ENCODE data around the gene VTI1A.

DNA sequence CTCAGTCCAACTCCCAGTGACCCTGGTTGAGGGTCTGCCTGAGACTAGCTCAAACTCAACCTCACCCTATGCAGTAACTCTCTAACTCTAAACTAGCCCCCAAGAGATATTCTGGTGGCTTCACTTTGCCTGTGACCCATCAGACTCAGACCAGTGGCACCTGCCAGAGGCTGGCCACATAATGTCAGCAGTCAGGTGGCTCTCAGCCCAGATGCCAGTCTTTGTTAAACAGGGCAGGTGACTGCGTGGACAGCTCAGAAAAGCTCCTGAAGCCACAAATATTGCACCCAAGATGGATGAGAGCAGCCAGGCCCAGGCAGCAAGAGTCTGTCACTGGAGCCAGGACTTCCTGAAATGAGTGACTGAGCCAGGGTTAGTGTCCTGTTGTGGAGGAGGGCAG lies 373.3 kb downstream of the VTI1A start:
- TF ChIP-seq, protein P1, sequence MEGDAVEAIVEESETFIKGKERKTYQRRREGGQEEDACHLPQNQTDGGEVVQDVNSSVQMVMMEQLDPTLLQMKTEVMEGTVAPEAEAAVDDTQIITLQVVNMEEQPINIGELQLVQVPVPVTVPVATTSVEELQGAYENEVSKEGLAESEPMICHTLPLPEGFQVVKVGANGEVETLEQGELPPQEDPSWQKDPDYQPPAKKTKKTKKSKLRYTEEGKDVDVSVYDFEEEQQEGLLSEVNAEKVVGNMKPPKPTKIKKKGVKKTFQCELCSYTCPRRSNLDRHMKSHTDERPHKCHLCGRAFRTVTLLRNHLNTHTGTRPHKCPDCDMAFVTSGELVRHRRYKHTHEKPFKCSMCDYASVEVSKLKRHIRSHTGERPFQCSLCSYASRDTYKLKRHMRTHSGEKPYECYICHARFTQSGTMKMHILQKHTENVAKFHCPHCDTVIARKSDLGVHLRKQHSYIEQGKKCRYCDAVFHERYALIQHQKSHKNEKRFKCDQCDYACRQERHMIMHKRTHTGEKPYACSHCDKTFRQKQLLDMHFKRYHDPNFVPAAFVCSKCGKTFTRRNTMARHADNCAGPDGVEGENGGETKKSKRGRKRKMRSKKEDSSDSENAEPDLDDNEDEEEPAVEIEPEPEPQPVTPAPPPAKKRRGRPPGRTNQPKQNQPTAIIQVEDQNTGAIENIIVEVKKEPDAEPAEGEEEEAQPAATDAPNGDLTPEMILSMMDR (conservative IDR thresholded peaks at IDR 0.05; ENCODE audit: low read depth in 2 of 2) = no peak
- no peak for TF ChIP-seq NANOG (IDR thresholded peaks at IDR 0.05; ENCODE audit: borderline replicate concordance)
- no peak for TF ChIP-seq EZH2 (IDR thresholded peaks at IDR 0.05; ENCODE audit: low read depth, unreplicated experiment)
- TF ChIP-seq EZH2phosphoT487 (IDR thresholded peaks at IDR 0.05; ENCODE audit: unreplicated experiment) = no peak
- TF ChIP-seq ZNF114 (CRISPR knock-in tag; IDR thresholded peaks at IDR 0.05) = no peak
- TF ChIP-seq POLR2AphosphoS5 (IDR thresholded peaks at IDR 0.05; ENCODE audit: low read depth) = no peak
- TF ChIP-seq ETS1 (IDR thresholded peaks at IDR 0.05) = no peak
